ENCODE data around the gene ACACB.

ACACB gene

DNA sequence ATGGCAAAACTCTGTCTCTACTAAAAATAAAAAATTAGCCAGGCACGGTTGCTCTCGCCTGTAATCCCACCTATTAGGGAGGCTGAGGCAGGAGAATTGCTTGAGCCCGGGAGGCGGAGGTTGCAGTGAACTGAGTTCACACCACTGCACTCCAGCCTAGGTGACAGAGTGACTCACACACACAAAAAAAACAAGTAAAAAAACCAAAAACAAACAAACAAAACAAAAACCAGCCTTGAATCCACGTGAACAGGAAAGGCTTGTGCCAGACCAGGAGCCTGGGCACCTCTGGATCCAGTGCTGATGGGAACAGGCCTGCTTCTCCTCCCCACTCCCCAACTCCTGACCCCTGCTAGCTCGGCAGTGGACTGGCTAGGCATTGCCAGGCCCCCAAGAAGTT, 189.2 kb downstream of the ACACB start:
- TF ChIP-seq FOXP2 (optimal IDR thresholded peaks at IDR 0.05; ENCODE audit: borderline replicate concordance, extremely low read depth, extremely low read length, insufficient read depth) = no peak
- TF ChIP-seq, protein P1, sequence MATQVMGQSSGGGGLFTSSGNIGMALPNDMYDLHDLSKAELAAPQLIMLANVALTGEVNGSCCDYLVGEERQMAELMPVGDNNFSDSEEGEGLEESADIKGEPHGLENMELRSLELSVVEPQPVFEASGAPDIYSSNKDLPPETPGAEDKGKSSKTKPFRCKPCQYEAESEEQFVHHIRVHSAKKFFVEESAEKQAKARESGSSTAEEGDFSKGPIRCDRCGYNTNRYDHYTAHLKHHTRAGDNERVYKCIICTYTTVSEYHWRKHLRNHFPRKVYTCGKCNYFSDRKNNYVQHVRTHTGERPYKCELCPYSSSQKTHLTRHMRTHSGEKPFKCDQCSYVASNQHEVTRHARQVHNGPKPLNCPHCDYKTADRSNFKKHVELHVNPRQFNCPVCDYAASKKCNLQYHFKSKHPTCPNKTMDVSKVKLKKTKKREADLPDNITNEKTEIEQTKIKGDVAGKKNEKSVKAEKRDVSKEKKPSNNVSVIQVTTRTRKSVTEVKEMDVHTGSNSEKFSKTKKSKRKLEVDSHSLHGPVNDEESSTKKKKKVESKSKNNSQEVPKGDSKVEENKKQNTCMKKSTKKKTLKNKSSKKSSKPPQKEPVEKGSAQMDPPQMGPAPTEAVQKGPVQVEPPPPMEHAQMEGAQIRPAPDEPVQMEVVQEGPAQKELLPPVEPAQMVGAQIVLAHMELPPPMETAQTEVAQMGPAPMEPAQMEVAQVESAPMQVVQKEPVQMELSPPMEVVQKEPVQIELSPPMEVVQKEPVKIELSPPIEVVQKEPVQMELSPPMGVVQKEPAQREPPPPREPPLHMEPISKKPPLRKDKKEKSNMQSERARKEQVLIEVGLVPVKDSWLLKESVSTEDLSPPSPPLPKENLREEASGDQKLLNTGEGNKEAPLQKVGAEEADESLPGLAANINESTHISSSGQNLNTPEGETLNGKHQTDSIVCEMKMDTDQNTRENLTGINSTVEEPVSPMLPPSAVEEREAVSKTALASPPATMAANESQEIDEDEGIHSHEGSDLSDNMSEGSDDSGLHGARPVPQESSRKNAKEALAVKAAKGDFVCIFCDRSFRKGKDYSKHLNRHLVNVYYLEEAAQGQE (IDR thresholded peaks at IDR 0.05; ENCODE audit: insufficient read depth in 1 of 2, low read depth in 2 of 2, low read length in 2 of 2) = no peak
- TF ChIP-seq POLR2AphosphoS5 (IDR thresholded peaks at IDR 0.05; ENCODE audit: low read depth, low read length) = no peak
- TF ChIP-seq TAF1 (IDR thresholded peaks at IDR 0.05; ENCODE audit: borderline replicate concordance, insufficient read depth, low read length) = no peak

DNA sequence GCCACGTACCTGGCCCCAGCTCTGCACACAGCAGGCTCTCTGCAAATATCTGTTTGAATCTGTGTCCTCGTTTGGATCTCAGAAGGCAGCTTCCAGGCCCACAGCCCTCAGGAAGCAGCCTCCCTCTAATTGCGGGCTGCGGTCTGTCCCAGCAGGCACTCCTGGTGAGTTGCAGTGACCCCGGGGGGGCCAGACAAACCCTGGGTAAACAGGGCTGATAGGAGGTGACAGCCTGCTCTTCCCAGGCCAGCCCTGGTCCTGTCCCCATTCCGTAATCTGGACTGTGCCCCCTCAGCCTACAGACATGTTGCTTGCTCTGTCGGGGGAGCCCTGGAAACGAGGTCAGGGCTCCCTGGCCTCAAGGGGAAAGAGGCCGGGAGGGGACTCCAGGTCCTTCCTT, 190.7 kb downstream of the ACACB start:
- TF ChIP-seq POLR2AphosphoS5 (IDR thresholded peaks at IDR 0.05; ENCODE audit: low read depth, low read length) = no peak
- TF ChIP-seq FOXP2 (optimal IDR thresholded peaks at IDR 0.05; ENCODE audit: borderline replicate concordance, extremely low read depth, extremely low read length, insufficient read depth) = no peak
- TF ChIP-seq, protein P1 (IDR thresholded peaks at IDR 0.05; ENCODE audit: insufficient read depth in 1 of 2, low read depth in 2 of 2, low read length in 2 of 2) = no peak
- no peak for TF ChIP-seq SIN3A (IDR thresholded peaks at IDR 0.05; ENCODE audit: borderline replicate concordance, insufficient read depth, low read length)
- TF ChIP-seq TAF1 (IDR thresholded peaks at IDR 0.05; ENCODE audit: borderline replicate concordance, insufficient read depth, low read length) = no peak

DNA sequence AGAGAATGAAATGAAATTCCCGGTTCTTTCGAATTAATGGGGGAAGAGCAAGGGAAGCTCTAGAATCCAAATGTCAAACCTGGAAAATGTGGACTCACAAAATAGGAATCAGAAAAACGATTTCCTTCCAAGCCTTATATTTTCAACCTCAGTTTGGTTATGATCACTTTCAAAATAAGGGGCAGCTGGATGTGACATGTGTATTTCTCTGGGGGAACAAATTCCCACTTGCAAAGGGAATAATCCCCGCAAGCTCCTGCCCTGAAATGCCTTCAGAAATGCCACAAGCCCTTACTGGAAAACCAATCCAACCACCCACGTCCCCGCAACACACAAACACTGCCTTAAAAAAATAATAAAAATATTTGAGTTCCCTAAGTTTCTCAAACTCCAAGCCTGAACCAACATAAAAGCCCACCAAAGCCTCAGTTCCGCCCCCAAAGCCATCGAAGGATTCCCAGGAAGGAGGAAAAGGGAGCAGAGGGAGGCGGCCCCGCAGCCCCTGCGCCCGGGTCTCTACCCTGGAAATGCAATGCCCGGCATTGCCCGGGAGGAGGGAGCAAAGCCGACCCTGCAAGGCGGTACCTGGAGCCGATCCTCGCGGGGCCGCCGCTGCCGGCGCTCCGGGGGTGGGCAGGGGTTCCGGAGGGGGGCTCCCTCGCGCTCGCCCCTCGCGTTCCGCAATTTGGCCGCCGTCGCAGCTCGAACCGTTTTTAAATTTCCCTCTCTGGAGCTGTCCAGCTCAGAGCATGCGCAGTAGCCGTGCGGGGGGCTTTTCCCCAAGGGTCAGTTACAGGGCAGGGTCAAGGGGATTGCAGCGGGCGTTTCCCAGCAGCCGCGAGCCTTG, 192.4 kb downstream of the ACACB start, which contains the start of gene FOXN4:
TSS of gene FOXN4 (minus strand) at position 751 of the 847 bp plus-strand sequence. CDS start 963 bp downstream, outside the sequence.
- TF ChIP-seq SIN3A (IDR thresholded peaks at IDR 0.05; ENCODE audit: borderline replicate concordance, insufficient read depth, low read length) = no peak
- TF ChIP-seq, protein P1 (IDR thresholded peaks at IDR 0.05; ENCODE audit: insufficient read depth in 1 of 2, low read depth in 2 of 2, low read length in 2 of 2) = peak; percentile 49 to 88; a peak in 2 of 4 replicates

DNA sequence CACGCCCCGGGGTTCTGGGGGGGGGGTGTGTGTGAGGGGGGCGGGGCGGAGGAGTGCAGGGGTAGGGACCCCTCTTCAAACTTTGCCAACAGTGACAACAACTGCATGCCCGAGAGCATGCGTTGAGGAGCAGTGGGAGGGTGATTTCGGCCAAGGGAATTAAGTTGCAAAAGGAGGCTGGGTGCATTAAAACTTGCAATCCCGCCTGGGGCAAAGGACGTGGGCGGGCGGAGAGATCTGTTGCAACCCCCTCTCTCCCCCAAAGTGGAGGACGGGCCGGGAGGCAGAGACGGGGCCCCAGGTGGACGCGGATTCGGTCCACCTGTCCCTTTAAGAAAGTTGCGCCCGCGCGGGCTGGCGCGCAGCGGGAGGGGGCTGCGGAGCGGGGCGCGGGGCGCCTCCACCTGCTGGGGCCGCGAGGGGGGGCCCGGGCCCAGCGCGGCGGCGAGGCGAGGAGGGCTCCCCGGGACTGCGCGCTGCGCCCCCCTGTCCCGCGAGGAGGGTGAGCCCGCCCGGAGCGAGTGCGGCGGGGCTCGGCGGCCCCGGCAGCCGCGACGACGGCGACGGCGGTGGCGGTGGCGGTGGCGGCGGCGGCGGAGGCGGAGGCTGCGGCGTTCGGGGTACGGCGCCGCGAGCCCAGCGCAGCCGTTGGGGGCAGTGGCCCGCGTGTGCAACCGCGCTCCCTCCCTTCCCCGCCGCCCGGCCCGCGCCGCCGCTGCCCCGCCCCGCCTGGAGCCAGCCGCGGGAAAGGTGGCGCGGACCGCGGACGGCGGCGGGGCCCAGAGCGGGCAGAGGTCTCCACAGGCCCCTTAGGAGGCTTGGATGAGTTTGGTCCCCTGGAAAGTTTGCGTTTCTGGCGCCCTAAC, 193.2 kb downstream of the ACACB start:
- TF ChIP-seq, protein P1 (IDR thresholded peaks at IDR 0.05; ENCODE audit: insufficient read depth in 1 of 2, low read depth in 2 of 2, low read length in 2 of 2) = no peak
- TF ChIP-seq SIN3A (IDR thresholded peaks at IDR 0.05; ENCODE audit: borderline replicate concordance, insufficient read depth, low read length) (no peak), POLR2AphosphoS5 (IDR thresholded peaks at IDR 0.05; ENCODE audit: low read depth, low read length) (no peak), FOXP2 (optimal IDR thresholded peaks at IDR 0.05; ENCODE audit: borderline replicate concordance, extremely low read depth, extremely low read length, insufficient read depth) (no peak), TAF1 (IDR thresholded peaks at IDR 0.05; ENCODE audit: borderline replicate concordance, insufficient read depth, low read length) (no peak)
